ENCODE measurements around the gene PTH1R.

DNA sequence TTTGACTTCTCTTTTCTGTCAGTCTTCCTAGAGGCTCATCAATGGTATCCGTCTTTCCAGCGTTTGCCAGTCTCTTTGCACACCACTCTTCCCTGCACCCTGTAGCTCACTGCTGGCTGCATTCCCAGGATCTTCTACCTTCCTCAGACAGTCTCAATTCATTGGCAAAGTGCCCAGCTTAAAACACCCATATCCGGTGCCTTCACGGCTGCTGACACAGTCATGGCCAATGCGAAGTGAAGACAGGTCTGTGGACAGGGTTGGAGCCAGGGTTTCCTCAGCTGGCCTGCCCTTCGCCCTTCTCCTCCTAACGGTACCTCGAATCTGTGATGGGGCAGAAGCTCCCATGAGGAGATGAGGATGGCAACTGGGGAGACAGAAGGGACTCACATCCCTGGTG, 36.1 kb downstream of the PTH1R start:
- no peak for TF ChIP-seq EP300 (IDR thresholded peaks at IDR 0.05)
- TF ChIP-seq POLR2A (IDR thresholded peaks at IDR 0.05), result no peak
- TF ChIP-seq, protein P1, sequence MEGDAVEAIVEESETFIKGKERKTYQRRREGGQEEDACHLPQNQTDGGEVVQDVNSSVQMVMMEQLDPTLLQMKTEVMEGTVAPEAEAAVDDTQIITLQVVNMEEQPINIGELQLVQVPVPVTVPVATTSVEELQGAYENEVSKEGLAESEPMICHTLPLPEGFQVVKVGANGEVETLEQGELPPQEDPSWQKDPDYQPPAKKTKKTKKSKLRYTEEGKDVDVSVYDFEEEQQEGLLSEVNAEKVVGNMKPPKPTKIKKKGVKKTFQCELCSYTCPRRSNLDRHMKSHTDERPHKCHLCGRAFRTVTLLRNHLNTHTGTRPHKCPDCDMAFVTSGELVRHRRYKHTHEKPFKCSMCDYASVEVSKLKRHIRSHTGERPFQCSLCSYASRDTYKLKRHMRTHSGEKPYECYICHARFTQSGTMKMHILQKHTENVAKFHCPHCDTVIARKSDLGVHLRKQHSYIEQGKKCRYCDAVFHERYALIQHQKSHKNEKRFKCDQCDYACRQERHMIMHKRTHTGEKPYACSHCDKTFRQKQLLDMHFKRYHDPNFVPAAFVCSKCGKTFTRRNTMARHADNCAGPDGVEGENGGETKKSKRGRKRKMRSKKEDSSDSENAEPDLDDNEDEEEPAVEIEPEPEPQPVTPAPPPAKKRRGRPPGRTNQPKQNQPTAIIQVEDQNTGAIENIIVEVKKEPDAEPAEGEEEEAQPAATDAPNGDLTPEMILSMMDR (IDR thresholded peaks at IDR 0.05), result no peak

Measured in gastroesophageal sphincter (tissue), 3 donors.